ENCODE results near the gene EVI5L.
"Not testable (repeated sequence)": the region's sequence is repeated elsewhere in the genome, so short reads cannot be mapped to it uniquely, and the experiment has no call there.

EVI5L gene

GRCh38 chr19:7816040-7816439 lies 14.0 kb upstream of the EVI5L start:
- DNase-seq (ENCODE audit: low read depth, low spot score): not testable (repeated sequence)

GRCh38 chr19:7817801-7818200 lies 12.2 kb upstream of the EVI5L start:
- no peak for DNase-seq (ENCODE audit: low read depth, low spot score)

GRCh38 chr19:7818806-7819205 lies 11.2 kb upstream of the EVI5L start:
- DNase-seq (ENCODE audit: low read depth, low spot score): no peak

GRCh38 chr19:7819337-7819736 lies 10.7 kb upstream of the EVI5L start:
- no peak for DNase-seq (ENCODE audit: low read depth, low spot score)

GRCh38 chr19:7820588-7820987 lies 9.4 kb upstream of the EVI5L start:
- DNase-seq (ENCODE audit: low read depth, low spot score): no peak

- DNase-seq (ENCODE audit: low read depth, low spot score): no peak
Observed at GRCh38 chr19:7822910-7823515, 7.0 kb upstream of the EVI5L start.

- DNase-seq (ENCODE audit: low read depth, low spot score): no peak
Observed at GRCh38 chr19:7823686-7824301, 6.2 kb upstream of the EVI5L start.

GRCh38 chr19:7829166-7829520 lies 875 bp upstream of the EVI5L start:
- no peak for DNase-seq (ENCODE audit: low read depth, low spot score)

- no peak for DNase-seq (ENCODE audit: low read depth, low spot score)
Observed at GRCh38 chr19:7830272-7830771, 304 bp downstream of the EVI5L start.

GRCh38 chr19:7830823-7831222 lies 805 bp downstream of the EVI5L start:
- no peak for DNase-seq (ENCODE audit: low read depth, low spot score)

- no peak for DNase-seq (ENCODE audit: low read depth, low spot score)
Observed at GRCh38 chr19:7831452-7831851, 1.4 kb downstream of the EVI5L start.

GRCh38 chr19:7832009-7832408 lies 2.0 kb downstream of the EVI5L start:
- no peak for DNase-seq (ENCODE audit: low read depth, low spot score)

GRCh38 chr19:7832781-7833180 lies 2.8 kb downstream of the EVI5L start:
- DNase-seq (ENCODE audit: low read depth, low spot score): no peak

GRCh38 chr19:7833225-7834099 lies 3.4 kb downstream of the EVI5L start:
- no peak for DNase-seq (ENCODE audit: low read depth, low spot score)

- no peak for DNase-seq (ENCODE audit: low read depth, low spot score)
Observed at GRCh38 chr19:7839476-7839875, 9.5 kb downstream of the EVI5L start.

GRCh38 chr19:7840629-7841028 lies 10.6 kb downstream of the EVI5L start:
- no peak for DNase-seq (ENCODE audit: low read depth, low spot score)

- no peak for DNase-seq (ENCODE audit: low read depth, low spot score)
Observed at GRCh38 chr19:7841751-7842660, 12.0 kb downstream of the EVI5L start.

GRCh38 chr19:7842661-7843294 lies 12.8 kb downstream of the EVI5L start:
- DNase-seq (ENCODE audit: low read depth, low spot score): no peak

GRCh38 chr19:7843521-7843920 lies 13.5 kb downstream of the EVI5L start:
- DNase-seq (ENCODE audit: low read depth, low spot score): no peak

- DNase-seq (ENCODE audit: low read depth, low spot score): no peak
Observed at GRCh38 chr19:7844405-7844804, 14.4 kb downstream of the EVI5L start.

GRCh38 chr19:7844951-7845350 lies 14.9 kb downstream of the EVI5L start:
- DNase-seq (ENCODE audit: low read depth, low spot score): no peak

Data from iPS DF 19.7 (cell line).